Measurements from ENCODE around the gene SPATA33.
A peak's percentile ranks its signal among the peaks of the same experiment; 100 is the strongest.

The SPATA33 gene

DNA sequence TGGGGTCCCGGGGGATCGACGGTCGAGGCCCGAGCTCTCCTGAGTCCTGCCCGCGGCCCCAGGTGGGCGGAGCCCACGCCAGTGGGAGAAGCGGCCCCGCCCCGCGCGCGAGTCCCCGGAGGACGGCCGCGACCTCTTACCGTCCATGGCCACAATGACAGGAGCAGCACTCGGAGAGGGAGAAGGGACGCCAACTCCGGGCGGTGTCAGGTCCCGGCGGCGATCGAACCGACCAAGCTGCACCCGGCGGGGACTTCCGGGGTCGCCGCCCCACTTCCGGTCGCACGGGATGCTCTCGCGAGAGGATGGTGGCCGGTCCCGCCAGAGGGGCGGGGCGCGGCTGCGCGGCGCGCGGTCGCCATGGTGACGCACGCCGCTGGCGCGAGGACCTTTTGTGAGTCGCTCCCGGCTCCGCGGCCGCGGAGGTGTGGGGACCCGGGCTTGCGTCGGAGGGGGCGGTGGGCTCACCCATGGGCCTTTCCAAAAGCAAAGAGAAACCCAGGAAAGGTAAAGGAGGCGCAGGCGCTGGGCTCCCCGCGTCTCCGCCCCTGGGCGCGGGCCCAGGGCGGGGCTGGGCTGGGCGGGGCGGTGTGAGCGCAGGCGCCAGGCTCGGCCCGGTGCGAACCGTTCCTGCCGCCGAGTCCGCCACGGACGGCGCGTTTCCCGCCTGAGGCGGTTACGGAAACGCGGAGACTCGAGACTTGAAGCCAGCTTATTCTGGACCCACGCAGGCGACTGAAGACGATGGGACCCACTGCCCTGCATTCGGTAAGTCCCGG lies at the start of gene SPATA33, which contains the start of gene CHMP1A:
Gene SPATA33, plus strand, starts transcription at position 395 of the 779 bp plus-strand sequence. Its CDS starts 76 bp downstream, at position 471.
Gene CHMP1A, minus strand, starts transcription at position 267 of the 779 bp plus-strand sequence. Its CDS starts 120 bp downstream, at position 147.
- DNase-seq, result peak; percentile 63
- Histone ChIP-seq H3K9me2 (replicated peaks; ENCODE audit: insufficient read depth, low read length) (no peaks in the 10 kb centered on the region), H3K9me3 (replicated peaks; ENCODE audit: insufficient read depth, low read length) (no peaks in the 10 kb centered on the region), H3K79me2 (ENCODE audit: low read length) (peaks cover 37% of the 10 kb centered on the region), H3K36me3 (replicated peaks; ENCODE audit: insufficient read depth, low read length) (no peaks in the 10 kb centered on the region; the same call in 1 of the 2 replicates), H2AFZ (ENCODE audit: low read length) (peak within 1 kb of the TSS; percentile 96), H3K4me3 (ENCODE audit: low read length) (peak within 1 kb of the TSS; percentile 84), H3K9ac (ENCODE audit: low read length) (peak within 1 kb of the TSS; percentile 75), H3K4me2 (ENCODE audit: low read depth, low read length) (peak within 1 kb of the TSS; percentile 84), H3F3A (ENCODE audit: insufficient read depth, low read length) (no peaks in the 10 kb centered on the region), H4K20me1 (ENCODE audit: insufficient read depth, low read length) (no peaks in the 10 kb centered on the region), H3K27me3 (replicated peaks; ENCODE audit: insufficient read depth, low read length) (no peaks in the 10 kb centered on the region), H3K27ac (ENCODE audit: low read length) (0 out of 2 replicates have a peak within 1 kb of the TSS, but pooled peaks have one; percentile 16), H3K4me1 (ENCODE audit: low read length) (no peaks in the 10 kb centered on the region)
- TF ChIP-seq EZH2 (optimal IDR thresholded peaks at IDR 0.05; ENCODE audit: low read depth, low read length) (no peak), EZH2phosphoT487 (IDR thresholded peaks at IDR 0.05; ENCODE audit: low read length) (no peak), CTCF (IDR thresholded peaks at IDR 0.05; ENCODE audit: low read length) (no peak)

DNA sequence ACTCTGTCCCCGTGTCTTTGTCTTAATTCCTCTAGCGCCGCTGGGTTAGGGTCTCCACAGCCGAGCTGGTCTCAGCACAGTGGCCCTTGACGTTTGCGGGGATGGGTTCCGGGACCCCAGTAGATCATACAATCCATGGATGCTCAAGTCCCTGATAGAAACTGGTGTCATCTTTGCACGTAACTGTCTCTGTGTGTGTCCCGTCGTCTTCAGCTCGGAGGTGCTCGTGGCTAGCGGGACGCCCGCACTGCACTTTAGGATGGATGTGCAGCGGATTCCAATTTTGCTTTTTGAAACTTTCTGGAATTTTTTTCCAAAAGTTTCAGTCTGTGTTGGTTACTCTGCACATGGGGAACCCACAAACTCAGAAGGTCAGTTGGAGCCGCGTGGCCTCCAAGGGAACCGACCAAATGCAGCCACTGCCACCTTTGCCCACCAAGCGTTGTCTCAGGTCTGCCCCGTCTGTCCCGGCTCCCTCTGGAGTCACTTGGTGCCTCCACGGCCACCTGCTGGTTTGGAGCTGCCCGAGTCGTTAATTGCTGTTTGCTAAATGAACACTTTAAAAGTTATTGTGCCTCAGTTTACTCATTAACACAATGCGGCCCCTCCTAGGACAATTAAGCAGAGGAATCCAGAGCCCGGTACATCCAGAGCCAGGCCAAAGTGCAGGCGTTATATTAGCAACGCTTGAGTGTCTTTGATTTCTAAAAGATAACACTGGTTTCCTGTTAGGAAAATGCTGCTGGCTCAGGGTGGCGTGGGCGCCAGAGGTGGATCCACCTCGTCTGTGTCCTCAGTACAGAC lies 49.5 kb upstream of the SPATA33 start:
- no peak for DNase-seq
- H3K4me3 ChIP-seq (ENCODE audit: low read length), result no peak overlapping the region
- H3K36me3 ChIP-seq (replicated peaks; ENCODE audit: insufficient read depth, low read length), result no peaks in the 10 kb centered on the region
- peaks cover 4% of the 10 kb centered on the region; the same call in 1 of the 2 replicates for H3K4me1 ChIP-seq (ENCODE audit: low read length)
- H3K27me3 ChIP-seq (replicated peaks; ENCODE audit: insufficient read depth, low read length), result no peaks in the 10 kb centered on the region
- no peak overlapping the region for H3K4me2 ChIP-seq (ENCODE audit: low read depth, low read length)
- no peaks in the 10 kb centered on the region for H3K9me2 ChIP-seq (replicated peaks; ENCODE audit: insufficient read depth, low read length)
- no peaks in the 10 kb centered on the region for H3K9me3 ChIP-seq (replicated peaks; ENCODE audit: insufficient read depth, low read length)
- no peak overlapping the region for H3K9ac ChIP-seq (ENCODE audit: low read length)
- no peak for TF ChIP-seq EZH2 (optimal IDR thresholded peaks at IDR 0.05; ENCODE audit: low read depth, low read length)
- no peak for TF ChIP-seq CTCF (IDR thresholded peaks at IDR 0.05; ENCODE audit: low read length)
- no peak for TF ChIP-seq EZH2phosphoT487 (IDR thresholded peaks at IDR 0.05; ENCODE audit: low read length)
- H3K79me2 ChIP-seq (ENCODE audit: low read length), result no peaks in the 10 kb centered on the region
- H2AFZ ChIP-seq (ENCODE audit: low read length), result no peak overlapping the region
- H3F3A ChIP-seq (ENCODE audit: insufficient read depth, low read length), result no peaks in the 10 kb centered on the region
- H3K27ac ChIP-seq (ENCODE audit: low read length), result no peak overlapping the region
- H4K20me1 ChIP-seq (ENCODE audit: insufficient read depth, low read length), result no peaks in the 10 kb centered on the region

- no peak overlapping the region for H3K4me3 ChIP-seq (ENCODE audit: low read length)
- H2AFZ ChIP-seq (ENCODE audit: low read length), result no peak overlapping the region
- TF ChIP-seq EZH2phosphoT487 (IDR thresholded peaks at IDR 0.05; ENCODE audit: low read length), result no peak
- no peak for TF ChIP-seq CTCF (IDR thresholded peaks at IDR 0.05; ENCODE audit: low read length)
- no peak for TF ChIP-seq EZH2 (optimal IDR thresholded peaks at IDR 0.05; ENCODE audit: low read depth, low read length)
Observed at GRCh38 chr16:89610108-89610453, 47.6 kb upstream of the SPATA33 start.

More at GRCh38 chr16:89610108-89610453, 47.6 kb upstream of the SPATA33 start:
- Histone ChIP-seq H3K36me3 (replicated peaks; ENCODE audit: insufficient read depth, low read length) (no peaks in the 10 kb centered on the region), H3K79me2 (ENCODE audit: low read length) (no peaks in the 10 kb centered on the region), H3K27ac (ENCODE audit: low read length) (no peak overlapping the region), H3K4me1 (ENCODE audit: low read length) (peaks cover 10% of the 10 kb centered on the region; the same call in 1 of the 2 replicates), H3K4me2 (ENCODE audit: low read depth, low read length) (no peak overlapping the region), H3F3A (ENCODE audit: insufficient read depth, low read length) (no peaks in the 10 kb centered on the region), H3K9ac (ENCODE audit: low read length) (no peak overlapping the region), H3K9me2 (replicated peaks; ENCODE audit: insufficient read depth, low read length) (no peaks in the 10 kb centered on the region), H3K27me3 (replicated peaks; ENCODE audit: insufficient read depth, low read length) (no peaks in the 10 kb centered on the region), H4K20me1 (ENCODE audit: insufficient read depth, low read length) (no peaks in the 10 kb centered on the region), H3K9me3 (replicated peaks; ENCODE audit: insufficient read depth, low read length) (no peaks in the 10 kb centered on the region)
- no peak for DNase-seq

Measured in MM.1S (cell line).